GM21526 (cell line): ENCODE measurements around the gene TRABD.
"Not testable (repeated sequence)": the region's sequence is repeated elsewhere in the genome, so short reads cannot be mapped to it uniquely, and the experiment has no call there.

ENCODE experiments used
- ATAC-seq: cut with Tn5 transposase; IDR thresholded peaks from one replicate; pipeline ENCODE4 v1.9.1; 2021; ENCODE audit warnings: moderate library complexity; ENCODE audit not compliant: unreplicated experiment, low FRiP score

Gene TRABD

DNA sequence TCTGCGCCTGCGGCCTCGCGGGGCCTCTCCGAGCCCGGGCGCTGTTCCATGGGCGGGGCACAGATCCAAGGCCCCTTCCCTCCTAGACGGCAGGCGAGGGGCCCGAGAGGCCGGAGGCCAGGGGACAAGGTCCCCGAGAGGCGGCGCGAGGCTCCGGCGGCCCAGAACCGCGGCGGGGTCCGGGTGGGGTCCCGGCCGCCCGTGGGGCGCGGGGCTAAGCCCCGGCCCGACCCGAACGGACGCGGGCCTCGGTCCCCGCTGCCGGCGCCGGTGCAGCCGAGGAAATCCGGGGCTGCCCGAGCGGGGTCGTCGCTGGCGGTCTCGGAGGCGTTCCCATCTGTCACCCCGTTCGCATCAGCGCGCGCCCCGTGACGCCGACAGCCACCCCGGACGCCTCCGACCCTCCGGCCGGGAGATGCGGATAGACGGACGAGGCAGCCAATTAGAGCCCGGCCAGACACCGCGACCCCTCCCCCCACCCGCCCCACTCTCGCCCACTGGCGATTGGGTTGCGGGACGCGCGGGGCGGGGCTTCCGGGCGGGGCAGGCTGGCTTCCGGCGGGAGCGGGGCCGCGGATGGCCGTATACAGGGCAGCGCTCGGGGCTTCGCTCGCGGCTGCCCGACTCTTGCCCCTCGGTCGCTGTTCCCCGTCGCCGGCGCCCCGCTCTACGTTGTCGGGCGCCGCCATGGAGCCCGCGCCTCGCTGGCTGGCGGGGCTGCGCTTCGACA, 14.9 kb downstream of the TRABD start, which contains the start of gene SELENOO:
SELENOO (plus strand) TSS at position 551 of the 730 bp plus-strand sequence; CDS start at position 577, 26 bp downstream.
- ATAC-seq: peak; percentile 48

DNA sequence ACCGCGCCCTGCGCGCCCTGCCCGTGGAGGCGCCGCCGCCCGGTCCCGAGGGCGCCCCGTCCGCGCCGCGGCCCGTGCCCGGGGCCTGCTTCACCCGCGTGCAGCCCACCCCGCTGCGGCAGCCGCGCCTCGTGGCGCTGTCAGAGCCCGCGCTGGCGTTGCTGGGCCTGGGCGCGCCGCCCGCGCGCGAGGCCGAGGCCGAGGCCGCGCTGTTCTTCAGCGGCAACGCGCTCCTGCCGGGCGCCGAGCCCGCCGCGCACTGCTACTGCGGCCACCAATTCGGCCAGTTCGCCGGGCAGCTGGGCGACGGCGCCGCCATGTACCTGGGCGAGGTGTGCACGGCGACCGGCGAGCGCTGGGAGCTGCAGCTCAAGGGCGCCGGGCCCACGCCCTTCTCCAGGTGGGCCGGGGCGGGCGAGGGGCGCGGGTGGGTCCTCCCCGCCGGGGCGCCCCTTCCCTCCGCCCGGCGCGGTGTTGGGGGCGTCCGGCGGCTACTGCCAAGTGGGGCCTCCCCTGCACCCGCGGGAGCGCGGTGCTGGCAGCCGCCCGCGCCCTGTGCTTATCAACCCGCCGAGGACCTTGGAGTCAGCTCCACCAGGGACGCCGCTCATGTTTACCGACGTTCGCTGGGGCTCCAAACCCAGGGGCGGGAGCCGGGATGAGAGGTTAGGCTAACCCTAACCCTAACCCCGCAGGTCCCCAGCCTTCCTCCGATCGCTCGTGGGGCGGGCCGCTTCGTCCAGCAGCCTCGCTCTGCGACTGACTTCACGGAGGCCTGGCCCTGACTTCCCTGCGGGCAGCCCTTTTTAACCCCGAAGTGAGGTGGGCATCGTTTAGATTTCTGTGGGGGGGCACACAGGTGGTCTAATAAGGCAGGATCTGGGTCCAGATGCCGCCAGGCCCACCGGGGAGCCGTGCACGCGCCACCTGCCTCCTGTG, 15.7 kb downstream of the TRABD start:
- ATAC-seq: peak; percentile 21

DNA sequence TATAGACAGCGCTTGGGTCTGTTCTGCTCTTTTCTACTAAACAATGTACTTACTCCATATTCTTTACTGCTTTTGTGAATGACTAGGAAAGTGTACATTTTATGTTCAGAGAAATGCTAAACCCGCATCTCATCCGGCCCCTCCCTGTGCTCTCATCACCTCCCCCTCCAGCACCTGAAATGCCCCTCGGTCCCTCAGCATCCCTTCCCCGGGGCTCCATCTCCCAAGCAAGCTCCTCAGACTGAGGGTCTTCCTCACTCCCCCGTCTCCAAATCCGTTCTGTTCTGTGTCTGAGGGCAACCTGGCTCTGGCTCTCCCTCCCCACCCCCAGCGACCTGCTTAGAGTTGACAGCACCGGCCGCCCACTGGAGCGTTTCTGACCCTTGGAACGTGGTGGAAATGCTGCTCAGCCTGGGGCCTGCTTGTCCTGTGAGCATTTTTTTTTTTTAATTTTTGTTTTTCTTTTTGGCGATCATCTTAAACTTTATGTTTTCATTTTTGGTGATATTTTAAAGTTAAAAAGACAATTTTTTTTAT, 16.5 kb downstream of the TRABD start:
- no peak for ATAC-seq

DNA sequence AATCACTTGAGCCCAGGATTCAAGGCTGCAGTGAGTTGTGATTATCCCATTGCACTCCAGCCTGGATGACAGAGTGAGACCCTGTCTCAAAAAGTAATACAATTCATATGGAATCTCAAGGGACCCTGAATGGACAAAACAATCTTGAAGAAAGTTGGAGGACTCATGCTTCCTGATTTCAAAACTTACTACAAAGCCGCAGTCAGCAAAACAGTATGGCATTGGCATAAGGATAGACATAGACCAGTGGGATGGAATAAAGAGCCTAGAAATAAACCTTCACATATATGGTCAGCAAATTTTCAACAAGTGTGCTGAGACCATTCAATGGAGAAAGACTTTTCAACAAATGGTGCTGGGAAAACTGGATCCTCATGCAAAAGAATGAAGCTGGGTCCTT, 17.6 kb downstream of the TRABD start:
- ATAC-seq: no peak

DNA sequence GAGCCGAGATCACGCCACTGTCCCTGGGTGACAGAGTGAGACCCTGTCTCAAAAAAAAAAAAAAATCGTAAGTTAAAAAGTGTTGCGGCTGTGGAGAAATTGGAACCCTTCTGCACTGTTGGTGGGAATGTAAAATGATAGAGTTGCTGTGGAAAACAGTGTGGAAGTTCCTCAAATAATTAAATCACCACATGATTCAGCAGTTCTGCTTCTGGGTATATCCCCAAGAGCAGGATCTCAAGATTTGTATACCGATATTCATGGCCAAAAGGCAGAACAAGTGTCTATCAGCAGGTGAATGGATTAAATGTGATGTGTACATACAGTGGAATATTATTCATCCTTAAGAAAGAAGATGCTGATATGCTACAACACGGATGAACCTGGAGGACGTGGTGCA, 18.9 kb downstream of the TRABD start:
- no peak for ATAC-seq

DNA sequence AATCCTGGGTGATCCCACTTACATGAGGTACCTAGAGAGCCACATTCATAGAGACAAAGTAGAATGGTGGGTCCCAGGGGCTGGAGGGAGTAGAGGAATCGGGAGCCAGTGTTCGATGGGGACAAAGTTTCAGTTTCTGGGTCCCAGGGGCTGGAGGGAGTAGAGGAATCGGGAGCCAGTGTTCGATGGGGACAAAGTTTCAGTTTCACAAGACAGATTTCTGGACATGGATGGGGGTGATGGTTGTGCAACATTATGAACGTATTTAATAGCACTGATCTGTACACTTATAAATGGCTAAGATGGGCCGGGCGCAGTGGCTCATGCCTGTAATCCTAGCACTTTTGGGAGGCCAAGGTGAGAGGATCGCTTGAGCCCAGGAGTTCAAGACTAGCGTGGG, 19.3 kb downstream of the TRABD start:
- ATAC-seq: not testable (repeated sequence)

DNA sequence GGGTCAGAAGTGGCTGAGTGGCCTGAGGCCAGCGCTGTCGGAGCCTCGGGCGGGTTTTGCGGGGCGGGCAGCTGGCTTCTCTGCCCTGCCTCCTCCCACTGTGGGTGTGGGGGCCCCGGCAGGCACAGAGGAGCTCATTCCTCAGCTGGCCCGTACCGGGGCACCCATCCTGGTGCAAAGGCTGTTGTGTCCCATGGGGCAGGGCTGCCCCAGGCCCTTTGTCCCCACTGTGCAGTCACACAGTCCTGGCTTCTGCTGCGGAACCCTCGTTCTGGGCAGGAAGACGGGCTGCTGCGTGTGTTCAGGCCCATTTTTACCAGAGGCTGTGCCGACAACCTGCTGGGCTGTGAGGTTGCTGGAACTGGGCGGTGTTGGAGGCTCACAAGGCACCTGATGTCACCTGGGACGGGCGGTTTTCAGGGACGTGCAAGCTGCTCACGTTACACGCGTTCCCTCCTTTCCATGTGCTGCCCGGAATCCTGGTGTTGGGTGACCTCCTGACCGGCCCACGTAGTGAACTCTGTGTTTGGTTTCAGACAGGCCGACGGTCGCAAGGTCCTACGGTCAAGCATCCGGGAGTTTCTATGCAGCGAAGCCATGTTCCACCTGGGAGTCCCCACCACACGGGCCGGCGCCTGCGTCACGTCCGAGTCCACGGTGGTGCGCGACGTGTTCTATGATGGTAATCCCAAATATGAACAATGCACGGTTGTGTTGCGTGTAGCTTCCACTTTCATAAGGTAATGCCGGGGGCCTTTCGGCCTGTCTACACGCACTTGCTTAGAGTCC, 20.3 kb downstream of the TRABD start:
- ATAC-seq: no peak

DNA sequence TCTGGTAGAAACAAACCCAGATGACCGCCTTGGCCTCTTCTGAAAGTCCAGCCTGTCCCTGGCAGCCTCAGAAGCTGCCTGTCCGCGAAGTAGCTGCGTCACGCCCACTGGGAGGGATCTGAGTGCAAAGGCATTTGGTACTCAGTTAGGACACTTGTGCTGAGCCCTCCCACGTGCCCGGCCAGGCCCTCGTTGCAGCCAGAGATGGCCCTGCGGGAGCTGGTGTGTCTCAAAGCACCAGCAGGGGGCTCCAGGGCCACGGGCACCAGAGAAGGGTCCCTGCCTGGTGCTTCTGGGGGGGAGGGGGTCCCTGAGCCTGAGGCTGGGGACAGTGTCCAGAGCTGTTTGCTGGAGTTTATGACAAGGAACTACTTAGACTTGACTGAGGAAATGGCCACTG, 20.9 kb downstream of the TRABD start:
- no peak for ATAC-seq

DNA sequence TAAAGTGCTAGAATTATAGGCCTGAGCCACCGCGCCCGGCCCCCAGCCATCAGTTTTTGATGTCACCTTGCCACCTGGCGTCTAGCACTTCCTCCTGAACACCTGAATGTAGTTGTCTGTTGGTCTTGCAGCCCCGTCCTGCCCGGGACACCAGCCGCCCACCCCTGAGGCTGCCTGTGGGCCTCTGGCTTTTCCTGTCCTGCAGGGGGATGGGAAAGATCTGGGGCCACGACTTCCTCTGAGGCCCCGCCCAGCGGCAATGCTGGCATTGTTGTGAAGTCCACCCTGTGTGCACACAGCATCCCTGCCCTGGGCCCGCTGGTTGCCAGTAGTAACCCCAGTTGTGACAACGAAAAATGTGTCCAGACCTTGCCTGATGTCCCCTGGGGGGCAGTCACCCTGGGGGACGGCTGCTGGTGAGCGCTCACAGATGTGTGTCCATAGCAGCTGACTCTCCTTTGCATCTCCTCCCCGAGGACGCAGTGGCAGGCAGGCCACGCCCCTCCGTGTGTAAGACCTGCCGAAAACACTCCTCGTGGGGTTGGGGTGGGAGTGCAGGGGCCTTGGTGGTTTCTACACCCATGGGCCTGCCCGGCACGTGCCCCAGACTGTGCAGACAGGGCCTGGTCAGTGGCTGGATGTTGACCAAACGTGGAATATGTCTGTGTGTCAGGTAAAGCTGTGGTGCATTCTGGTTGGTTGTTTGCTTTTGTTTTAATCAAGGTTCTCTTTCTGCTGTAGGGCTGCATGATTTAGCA, 21.8 kb downstream of the TRABD start:
- no peak for ATAC-seq

DNA sequence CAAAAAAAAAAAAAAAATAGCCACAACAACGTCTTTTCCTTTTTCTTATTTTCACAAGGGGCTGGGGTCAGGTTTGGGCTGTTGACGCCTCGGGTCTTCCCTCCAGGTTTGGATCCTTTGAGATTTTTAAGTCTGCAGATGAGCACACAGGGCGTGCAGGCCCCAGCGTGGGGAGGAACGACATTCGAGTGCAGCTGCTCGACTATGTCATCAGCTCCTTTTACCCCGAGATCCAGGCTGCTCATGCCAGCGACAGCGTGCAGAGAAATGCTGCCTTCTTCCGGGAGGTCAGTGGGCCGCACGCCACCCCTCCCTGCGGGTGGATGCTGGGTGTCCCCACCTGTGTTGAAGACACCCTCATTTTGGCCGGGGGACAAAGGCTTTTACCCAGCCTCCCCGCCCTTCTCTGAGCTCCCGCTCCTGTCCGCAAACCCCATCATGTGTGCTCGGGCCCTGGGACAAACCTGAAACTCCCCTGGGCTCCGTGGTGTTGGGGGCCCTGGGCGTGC, 22.8 kb downstream of the TRABD start:
- ATAC-seq: no peak

DNA sequence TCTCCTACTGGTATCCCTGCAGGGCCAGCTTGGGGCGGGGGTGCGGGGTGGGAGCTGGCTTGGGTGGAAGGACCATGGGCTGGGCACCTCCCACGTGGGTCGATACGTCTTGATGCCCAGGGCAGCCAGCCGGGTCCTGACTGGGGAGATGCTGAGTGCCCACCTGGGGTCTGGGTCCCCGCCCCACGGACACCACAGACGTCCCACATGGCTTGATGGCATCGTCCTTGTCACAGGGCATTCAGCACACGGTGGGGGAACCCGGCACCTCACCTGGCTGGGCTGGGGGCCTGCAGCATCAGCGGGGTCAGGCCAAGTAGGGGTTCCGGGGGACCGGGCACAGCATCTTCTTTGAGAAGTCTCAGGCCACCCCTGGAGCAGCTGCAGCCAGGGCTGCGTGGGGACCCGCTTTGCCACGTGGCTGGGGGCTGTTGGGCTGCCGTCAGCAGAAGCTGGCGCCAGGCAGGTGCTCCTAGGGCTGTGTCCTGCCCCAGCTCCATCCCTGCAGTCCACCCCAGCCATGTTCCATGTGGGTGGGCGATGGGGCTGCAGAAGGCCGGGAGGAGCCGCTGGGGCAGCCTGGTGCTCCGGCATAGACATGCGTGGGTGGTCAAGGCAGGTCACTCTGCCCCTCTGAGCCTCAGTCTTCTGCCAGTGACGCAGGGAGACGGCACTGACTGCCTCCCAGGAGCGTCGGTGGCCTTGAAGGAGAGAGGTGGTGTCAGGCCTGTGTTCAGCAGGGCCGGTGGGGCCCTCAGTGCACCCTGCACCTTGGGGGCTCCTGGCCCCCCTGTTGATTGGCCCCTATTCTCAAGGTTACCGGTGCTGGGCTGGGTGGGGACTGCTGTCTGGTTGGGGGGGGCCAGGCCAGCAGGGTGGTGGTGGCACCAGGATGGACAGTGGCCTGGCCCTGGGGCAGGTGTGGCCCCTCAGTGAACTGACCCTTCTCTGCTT, 23.5 kb downstream of the TRABD start:
- no peak for ATAC-seq

DNA sequence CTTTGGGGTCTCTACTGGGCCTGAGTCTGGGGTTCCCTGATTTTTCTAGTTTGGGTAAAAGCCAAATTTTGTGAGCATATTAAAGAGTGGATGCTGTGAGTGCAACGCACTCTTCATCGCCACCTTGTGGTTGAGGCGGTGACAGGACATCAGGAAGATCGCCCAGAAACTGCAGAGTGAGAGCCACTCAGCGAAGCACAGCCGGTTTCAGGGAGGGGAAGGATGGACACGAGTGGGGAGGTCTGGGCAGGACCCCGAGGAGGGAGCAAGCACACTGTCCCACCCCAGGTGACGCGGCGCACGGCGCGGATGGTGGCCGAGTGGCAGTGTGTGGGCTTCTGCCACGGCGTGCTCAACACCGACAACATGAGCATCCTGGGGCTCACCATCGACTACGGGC, 24.2 kb downstream of the TRABD start:
- ATAC-seq: no peak

DNA sequence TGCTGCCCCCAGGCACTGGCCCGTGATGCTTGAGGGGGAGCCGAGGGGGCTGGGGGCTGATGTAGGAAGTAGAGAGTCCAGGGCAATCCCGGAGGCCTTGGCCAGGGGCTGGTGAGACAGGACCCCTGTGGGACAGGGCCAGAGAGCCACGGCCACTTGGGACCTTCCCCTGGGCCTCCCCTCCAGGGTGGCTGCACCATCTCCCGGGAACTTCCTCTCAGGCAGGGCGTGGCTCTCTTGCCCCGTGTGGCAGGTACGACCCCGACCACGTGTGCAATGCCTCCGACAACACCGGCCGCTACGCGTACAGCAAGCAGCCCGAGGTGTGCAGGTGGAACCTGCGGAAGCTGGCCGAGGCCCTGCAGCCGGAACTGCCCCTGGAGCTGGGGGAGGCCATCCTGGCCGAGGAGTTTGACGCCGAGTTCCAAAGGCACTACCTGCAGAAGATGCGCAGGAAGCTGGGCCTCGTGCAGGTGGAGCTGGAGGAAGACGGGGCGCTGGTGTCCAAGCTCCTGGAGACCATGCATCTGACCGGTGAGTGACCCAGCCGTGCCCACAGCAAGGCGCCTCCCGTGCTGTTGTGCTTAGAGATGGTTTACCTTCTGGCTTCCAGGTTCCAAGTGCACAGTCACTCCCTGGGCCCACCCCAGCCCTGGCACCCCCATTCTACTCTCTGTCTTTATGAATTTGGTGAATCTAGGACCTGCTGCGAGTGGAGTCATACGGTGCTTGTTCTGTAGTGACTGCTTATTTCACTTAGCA, 24.8 kb downstream of the TRABD start:
- no peak for ATAC-seq

DNA sequence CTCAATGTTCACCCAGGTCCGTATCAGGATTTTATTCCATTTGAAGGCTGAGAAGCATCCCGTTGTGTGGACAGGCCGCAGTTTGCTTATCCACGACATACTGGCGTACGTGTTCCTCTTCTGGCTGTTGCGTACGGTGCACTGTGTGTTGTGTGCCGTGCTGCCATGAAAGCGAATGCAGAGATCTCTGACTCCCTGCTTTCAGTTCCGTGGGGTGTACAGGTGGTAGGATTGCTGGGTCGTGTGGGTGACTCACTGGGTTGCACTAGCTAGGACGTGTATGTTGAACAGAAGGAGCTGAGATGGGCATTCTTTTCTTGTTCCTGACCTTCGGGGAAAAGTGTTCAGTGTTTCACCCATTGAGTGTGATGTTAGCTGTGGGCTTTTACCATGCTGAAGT, 25.4 kb downstream of the TRABD start:
- no peak for ATAC-seq

DNA sequence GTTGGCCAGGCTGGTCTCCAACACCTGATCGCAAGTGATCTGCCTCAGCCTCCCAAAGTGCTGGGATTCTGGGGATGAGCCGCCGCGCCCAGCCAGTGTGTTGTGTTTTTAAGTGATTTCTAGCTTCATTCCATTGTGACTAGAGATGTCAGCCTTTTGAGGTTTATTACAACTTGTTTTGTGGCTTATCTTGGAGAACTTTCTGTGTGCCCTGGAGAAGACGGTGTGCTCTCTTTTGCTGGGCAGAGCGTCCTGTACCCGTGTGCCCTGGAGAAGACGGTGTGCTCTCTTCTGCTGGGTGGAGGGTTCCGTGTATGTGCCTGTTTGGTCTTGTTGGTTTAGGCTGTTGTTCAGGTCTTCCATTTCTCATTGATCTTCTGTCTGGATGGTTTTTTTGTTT, 27.6 kb downstream of the TRABD start:
- no peak for ATAC-seq

DNA sequence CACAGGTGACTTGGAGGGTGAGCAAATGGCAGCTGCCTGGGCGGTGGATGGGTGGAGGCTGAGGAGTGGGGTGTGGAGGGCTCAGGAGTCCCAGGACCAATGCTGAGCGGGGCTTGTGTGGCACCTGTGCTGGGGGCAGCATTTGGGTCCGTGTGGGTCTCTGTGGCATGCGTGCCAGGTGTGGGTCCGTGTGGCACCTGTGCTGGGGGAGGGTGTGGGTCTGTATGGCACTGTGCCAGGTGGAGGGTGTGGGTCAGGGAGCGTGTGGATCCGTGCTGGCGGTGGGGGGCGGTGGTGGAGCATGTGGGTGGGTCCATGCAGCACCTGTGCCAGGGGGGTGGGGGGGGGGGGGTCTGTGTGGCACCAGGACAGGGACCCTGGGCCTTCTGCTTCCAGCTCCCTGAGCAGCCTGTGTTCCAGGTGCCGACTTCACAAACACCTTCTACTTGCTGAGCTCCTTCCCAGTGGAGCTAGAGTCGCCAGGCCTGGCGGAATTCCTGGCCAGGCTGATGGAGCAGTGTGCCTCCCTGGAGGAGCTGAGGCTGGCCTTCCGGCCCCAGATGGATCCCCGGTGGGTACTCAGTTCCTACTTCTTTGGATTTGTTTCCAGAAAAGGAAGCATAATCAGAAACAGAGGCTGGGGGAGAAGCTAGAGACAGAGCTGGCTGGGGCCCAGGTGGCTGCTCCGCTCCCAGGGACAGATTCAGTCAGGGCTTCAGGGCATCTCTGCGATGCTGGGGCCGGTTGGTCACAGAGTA, 29.8 kb downstream of the TRABD start:
- ATAC-seq: no peak

DNA sequence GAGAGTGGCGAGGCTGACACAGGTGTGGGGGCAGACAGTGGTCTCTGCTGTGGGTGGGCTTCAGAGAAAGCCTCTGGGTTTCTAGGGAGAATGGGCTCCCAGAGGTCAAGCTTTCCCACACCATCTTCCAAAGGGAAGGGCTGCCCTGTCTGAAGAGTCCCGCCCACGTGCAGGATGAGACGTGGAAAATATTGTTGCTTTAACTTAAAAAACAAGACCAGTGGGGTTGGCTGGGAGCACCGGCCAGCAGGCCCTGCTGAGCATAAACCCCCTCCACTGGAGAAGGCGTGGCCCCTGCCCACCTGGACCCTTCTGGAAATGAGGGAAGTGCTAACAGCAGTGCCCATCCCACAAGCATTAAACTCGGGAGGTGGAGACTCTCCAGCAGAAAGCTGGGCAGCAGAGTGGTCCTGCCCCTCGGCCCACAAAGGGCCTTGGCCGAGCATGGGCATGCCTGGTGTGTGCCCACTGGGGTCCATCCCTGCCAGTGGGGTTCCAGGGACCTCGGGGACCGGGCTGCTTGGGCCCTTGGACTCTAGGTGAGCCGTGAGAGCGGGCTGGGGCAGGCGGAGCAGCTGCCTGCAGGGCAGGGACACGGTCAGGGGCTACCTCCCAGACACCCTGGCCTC, 30.5 kb downstream of the TRABD start:
- ATAC-seq: no peak
